AG09309 (cell line): ENCODE data around the gene SST.
A peak's percentile ranks its signal among the peaks of the same experiment; 100 is the strongest.

Experiments used
- DNase-seq: peaks from one replicate; pipeline ENCODE4 v3.0.0-alpha.2; 2010; ENCODE audit warnings: low read depth
- H3K4me3 ChIP-seq: 2 replicates; pipeline ENCODE4 v1.5.1; 2011; ENCODE audit warnings: mild to moderate bottlenecking, low read depth, low read length, moderate library complexity; ENCODE audit not compliant: control insufficient read depth
- TF ChIP-seq, protein P1 (sequence below): IDR thresholded peaks from 2 replicates; pipeline ENCODE4 v1.5.1; 2011; ENCODE audit warnings: mild to moderate bottlenecking, low read depth, low read length, inconsistent platforms; ENCODE audit not compliant: insufficient read depth, control insufficient read depth; ENCODE audit errors: missing control alignments

SST gene

DNA sequence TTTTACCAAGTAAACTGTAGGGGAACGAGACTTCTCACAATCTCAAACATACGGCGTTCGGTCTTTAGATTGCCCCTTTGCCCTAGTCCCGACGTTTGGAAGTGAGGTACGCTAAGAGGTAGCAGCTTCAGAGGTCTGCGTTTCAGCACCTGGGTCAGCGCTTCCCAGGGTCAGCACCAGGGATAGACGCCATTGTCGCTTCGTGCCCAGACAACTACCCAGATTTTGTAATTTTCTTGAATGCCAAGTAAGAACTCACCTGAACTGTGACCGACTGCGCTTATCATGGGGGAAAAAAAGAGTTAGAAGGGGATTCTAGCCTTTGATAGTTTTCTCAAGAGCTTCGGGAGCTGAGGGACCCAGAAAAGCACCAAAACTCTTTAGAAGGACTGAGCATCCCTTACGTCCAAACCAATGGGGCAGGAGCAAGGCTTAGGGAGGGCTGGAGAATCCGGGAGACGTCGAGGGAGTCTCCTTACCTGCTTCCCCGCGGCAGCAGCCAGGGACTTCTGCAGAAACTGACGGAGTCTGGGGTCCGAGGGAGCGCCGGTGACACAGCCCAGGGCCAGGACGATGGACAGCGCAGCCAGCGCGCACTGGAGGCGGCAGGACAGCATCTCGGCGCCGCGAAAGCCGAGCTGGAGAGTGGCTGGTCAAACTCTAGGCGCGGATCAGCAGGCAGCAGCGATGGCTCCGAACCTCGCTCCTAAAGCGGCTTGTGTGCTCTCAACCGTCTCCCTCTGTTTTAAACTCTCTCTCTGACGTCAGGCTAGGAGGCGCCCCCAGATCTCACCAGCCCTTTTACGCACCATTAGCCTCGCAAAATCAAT is at the start of gene SST:
Gene SST (minus strand): TSS at position 720 of the 830 bp plus-strand sequence. CDS start 103 bp downstream, at position 617.
- TF ChIP-seq, protein P1, sequence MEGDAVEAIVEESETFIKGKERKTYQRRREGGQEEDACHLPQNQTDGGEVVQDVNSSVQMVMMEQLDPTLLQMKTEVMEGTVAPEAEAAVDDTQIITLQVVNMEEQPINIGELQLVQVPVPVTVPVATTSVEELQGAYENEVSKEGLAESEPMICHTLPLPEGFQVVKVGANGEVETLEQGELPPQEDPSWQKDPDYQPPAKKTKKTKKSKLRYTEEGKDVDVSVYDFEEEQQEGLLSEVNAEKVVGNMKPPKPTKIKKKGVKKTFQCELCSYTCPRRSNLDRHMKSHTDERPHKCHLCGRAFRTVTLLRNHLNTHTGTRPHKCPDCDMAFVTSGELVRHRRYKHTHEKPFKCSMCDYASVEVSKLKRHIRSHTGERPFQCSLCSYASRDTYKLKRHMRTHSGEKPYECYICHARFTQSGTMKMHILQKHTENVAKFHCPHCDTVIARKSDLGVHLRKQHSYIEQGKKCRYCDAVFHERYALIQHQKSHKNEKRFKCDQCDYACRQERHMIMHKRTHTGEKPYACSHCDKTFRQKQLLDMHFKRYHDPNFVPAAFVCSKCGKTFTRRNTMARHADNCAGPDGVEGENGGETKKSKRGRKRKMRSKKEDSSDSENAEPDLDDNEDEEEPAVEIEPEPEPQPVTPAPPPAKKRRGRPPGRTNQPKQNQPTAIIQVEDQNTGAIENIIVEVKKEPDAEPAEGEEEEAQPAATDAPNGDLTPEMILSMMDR: no peak
- no peak for DNase-seq
- no peak within 1 kb of the TSS for H3K4me3 ChIP-seq

DNA sequence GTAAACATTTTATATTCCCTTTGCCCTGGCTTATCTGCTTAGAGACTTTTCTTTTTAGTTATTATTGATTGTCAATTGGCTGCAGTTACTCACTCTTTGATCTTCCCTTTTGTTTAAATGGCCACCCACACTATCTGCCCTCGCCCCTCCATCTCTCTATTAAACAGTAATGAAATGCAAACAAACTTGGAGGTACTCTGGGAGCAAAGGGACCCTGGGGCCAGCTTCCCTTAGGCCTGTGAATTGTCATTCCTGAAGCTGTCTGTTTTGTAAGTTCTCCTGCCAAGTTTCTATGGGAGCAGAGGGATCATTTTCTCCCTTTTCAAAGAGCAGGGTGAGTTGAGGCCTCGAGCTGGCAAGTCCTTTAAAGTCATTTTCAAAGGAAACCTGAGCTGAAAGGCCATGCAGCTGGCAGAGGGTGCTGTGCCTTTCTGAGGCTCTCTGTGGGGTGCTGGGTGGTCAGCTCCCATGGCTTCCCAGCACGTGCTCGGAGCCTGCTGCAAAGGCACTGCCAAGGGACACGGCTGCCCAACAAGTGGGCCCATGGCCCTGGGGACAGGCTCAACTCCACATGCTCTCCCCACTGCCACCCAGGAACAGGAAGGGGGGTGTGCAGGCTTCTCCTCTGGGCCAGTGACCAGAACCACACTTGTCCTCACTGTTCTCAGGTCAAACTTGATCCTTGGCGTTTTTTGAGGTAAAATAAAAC is 49.6 kb upstream of the SST start:
- DNase-seq: no peak
- H3K4me3 ChIP-seq: no peak overlapping the region
- TF ChIP-seq, protein P1: no peak

DNA sequence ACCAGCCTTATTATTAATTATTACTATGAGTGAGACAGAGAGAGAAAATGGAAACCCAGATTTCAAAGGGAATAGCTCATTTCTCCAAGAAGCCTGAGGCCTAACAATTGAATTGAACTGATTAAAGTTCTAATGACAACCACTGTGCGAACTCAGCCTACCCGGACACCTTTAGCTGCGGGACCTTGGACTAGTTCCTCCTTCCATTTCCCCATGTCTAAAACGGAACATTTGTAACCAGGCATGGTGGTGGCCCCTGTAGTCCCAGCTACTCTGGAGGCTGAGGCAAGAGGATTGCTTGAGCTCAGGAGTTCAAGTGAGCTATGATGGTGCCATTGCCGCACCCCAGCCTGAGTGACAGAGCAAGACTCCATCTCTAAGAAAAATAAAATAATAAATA is 48.6 kb upstream of the SST start:
- DNase-seq: no peak
- TF ChIP-seq, protein P1: no peak
- H3K4me3 ChIP-seq: no peak overlapping the region

DNA sequence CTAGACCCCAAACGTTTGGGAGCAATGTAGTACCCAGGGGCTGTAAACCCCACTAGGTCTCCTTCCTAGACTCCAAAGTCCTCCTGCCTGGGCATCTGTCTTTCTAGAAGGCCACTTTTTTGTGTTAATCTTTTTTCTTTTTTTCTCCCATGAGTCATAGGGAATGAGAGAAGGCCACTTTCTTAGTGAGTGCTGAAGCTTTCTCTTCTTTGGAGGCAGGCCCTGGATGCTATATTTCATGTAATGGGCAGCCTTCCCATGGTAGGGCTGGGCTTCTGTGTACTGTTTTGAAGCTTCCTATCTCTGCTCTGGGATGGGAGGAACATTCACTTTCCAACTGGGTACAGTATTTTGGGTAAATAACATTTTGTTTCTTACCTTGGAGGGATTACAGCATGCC is 47.4 kb upstream of the SST start:
- TF ChIP-seq, protein P1: no peak
- DNase-seq: no peak
- H3K4me3 ChIP-seq: no peak overlapping the region

DNA sequence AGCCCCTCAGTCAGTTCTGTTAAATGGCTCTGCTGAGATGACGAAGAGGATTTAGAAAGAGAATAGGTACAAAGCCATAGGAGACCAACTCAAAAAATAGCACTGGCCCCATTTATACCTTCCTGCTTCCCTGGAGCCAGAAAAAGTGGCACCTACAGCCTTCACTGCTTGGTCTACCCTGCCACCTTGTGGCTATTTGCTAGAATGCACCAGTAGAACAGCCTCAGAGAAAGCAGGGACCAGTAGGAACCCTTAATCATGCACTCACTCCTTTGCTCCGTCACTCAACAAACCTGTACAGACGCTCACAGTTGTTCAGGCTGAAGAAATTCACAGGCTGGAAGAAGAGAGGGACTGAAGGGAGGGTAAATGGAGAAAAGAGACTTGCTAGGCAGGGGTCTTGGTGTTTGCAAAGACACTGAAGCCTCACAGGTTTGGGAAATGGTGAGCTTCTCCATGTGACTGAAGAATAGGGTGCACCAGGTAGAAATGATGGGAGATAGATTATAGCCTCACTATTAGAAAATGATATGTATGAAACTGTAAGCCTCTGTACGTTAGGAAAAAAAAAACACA is 44.3 kb upstream of the SST start:
- TF ChIP-seq, protein P1: peak; percentile 93
- no peak overlapping the region for H3K4me3 ChIP-seq
- no peak for DNase-seq

DNA sequence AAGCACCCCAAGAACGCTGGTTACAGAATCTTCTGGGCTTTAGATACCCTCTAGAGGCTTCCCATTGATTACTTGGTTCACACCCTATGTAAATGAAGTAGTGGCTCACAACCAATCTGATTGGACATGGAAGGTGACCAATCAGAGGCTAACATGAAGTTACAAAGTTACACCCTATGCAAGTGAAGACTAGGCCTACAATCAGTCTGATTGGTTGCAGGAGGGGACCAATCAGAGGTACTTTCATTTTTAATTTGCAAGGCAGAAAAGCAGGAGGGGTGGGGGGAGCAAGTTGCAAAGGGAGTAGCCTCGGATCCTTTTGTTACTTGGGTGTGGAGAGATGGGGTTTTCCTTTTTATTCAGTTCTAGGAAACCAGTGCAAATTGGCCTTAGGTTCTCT is 43.3 kb upstream of the SST start:
- DNase-seq: no peak
- no peak overlapping the region for H3K4me3 ChIP-seq
- TF ChIP-seq, protein P1: no peak
